ENCODE data around the gene ADGRL1.

Gene ADGRL1

DNA sequence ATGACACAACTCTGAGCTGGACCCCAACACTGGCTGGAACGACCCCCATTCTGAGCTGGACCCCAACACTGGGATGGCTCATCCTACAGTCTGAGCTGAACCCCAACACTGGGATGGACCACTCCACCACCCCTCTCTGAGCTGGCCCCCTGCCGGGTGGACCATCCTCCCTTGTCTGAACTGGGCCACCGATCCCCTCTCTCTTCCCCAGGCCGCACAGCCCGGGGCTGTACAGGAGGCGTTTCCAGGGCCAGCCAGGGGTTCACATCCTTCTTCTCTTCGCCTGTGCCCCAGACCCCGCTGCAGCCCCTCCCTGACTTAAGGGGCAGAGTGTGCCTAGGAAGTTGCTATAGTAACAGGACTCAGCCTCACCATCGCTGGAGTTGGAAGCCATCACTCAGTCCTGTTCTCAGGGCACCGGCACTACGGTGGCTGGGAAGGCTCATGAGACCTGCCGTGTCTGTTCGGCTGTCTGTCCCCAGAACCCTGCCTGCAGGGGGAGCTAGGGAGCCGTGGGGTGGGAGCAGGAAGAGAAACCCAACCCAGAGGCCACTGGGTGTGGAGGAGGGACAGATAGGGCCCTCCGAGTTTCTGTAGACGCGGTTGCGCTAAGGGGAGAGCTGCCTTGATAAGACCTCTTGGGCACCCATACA is 92.1 kb downstream of the ADGRL1 start:
- in situ Hi-C loops (cut with HindIII; ENCODE audit: low sequenced_read_pairs): no loop called here
- no peak overlapping the region for H3K4me3 ChIP-seq (ENCODE audit: low read depth, low read length)
- no peak for DNase-seq (ENCODE audit: low read depth, low spot score)
- TF ChIP-seq, protein P1, sequence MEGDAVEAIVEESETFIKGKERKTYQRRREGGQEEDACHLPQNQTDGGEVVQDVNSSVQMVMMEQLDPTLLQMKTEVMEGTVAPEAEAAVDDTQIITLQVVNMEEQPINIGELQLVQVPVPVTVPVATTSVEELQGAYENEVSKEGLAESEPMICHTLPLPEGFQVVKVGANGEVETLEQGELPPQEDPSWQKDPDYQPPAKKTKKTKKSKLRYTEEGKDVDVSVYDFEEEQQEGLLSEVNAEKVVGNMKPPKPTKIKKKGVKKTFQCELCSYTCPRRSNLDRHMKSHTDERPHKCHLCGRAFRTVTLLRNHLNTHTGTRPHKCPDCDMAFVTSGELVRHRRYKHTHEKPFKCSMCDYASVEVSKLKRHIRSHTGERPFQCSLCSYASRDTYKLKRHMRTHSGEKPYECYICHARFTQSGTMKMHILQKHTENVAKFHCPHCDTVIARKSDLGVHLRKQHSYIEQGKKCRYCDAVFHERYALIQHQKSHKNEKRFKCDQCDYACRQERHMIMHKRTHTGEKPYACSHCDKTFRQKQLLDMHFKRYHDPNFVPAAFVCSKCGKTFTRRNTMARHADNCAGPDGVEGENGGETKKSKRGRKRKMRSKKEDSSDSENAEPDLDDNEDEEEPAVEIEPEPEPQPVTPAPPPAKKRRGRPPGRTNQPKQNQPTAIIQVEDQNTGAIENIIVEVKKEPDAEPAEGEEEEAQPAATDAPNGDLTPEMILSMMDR (IDR thresholded peaks at IDR 0.05; ENCODE audit: low read depth, low read length): peak; percentile 27

DNA sequence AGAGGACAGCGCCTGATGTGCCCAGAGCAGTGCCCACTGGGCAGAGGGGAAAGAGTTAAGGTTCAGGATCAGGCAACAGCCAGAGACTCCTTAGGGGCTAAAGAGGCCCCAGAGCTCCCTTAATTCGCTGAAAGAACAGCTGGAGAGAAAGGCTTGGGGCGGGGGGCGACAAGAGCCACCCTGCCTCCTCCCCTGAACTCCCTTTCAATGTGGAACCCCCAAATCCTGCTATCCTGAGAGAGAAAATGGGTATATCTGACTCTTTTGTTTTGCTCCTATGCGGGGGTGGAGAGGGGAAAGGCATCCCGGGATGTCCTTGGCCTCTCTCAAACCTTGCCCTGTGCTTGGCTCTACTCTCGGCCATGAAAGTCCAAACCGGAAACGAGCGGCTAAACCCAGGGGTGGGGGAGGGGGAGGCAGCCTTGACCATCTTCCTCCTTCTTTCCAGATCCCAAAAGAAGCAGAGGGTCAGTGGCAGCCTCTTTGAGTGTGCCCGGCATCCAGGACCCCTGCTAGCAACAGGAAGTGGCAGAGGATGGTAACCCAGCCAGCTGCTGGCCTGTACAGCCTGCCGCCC is 93.1 kb downstream of the ADGRL1 start:
- no peak overlapping the region for H3K4me3 ChIP-seq (ENCODE audit: low read depth, low read length)

DNA sequence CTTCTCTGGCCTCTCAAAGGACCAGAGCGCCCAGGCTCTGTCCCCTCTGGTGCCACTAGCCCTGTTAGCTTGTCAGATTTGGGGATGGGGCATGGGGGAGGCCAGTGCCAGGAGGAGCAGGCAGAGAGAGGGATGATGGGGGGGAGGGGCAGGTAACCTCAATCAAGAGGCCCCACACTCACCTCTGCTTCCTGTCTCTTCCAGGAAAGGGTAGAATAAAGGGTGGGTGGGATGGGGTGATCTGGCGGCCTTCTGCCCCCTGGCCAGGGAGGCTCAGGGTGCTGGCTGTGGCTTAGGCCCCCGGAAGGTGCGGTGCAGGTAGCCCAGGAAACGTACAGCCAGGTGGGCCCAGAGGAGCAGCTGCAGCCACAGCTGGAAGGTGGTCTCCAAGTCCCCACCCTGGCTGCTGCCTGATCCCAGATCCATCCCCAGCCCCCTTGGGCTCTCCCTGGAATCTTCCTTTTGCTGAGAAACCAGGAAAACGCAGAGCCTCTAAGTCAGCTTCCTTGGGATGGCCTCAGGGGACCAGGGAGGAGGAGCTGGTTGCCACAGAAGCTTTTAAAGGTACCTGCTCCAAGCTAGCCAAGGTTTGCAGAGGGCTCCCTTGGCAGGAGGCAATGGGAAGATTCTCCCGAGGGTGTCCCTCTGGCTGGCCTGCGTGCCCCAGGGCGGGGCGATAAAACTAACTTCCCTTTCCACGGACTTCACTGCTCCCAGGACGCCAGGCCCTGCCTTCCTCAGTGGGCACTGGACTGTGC is 93.7 kb downstream of the ADGRL1 start:
- DNase-seq (ENCODE audit: low read depth, low spot score): no peak
- in situ Hi-C loops (cut with HindIII; ENCODE audit: low sequenced_read_pairs): no loop called here

More for the DNA sequence above, 93.1 kb downstream of the ADGRL1 start:
- TF ChIP-seq, protein P1 (IDR thresholded peaks at IDR 0.05; ENCODE audit: low read depth, low read length): no peak
- DNase-seq (ENCODE audit: low read depth, low spot score): no peak
- in situ Hi-C loops (cut with HindIII; ENCODE audit: low sequenced_read_pairs): no loop called here

DNA sequence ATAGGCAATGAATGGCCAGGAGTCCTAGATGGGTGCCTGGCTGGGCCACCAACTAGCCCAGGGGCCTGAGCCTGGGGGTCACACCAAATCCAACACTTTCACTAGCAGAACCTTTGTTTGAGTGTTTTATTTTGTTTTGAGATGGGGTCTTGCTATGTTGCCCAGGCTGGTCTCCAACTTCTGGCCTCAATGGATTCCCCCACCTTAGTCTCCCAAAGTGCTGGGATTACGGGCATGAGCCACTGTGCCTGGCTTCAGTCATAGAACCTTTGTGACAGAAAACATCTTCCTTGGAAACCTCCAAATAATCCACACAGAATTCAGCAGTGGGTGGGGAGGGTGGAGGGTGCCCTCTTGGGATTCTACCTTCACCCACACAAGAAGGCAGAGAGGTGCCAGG is 94.5 kb downstream of the ADGRL1 start:
- in situ Hi-C loops (cut with HindIII; ENCODE audit: low sequenced_read_pairs): no loop called here
- no peak overlapping the region for H3K4me3 ChIP-seq (ENCODE audit: low read depth, low read length)
- TF ChIP-seq, protein P1 (IDR thresholded peaks at IDR 0.05; ENCODE audit: low read depth, low read length): no peak
- DNase-seq (ENCODE audit: low read depth, low spot score): no peak

More for the DNA sequence above, 93.7 kb downstream of the ADGRL1 start:
- TF ChIP-seq, protein P1 (IDR thresholded peaks at IDR 0.05; ENCODE audit: low read depth, low read length): no peak
- no peak overlapping the region for H3K4me3 ChIP-seq (ENCODE audit: low read depth, low read length)

DNA sequence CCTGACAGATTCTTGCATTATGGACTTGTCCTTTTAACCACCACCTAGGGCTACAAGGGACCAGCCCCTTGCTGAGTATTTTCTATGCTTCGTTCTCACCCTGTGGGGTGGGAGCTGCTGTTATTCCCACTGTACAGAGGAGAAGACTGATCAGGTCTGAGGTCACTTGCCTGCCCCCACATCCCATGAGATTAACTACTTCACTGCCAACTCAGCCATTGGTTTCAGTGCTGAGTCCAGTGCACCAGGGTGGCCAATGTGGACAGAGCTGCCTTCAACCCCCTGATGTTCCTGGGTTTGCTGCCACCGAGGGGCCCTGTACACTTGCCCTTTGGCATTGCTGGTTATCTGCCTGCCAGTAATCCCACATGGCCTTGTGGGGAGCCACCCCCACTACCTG is 95.3 kb downstream of the ADGRL1 start:
- in situ Hi-C loops (cut with HindIII; ENCODE audit: low sequenced_read_pairs): no loop called here
- H3K4me3 ChIP-seq (ENCODE audit: low read depth, low read length): no peak overlapping the region
- no peak for DNase-seq (ENCODE audit: low read depth, low spot score)
- TF ChIP-seq, protein P1 (IDR thresholded peaks at IDR 0.05; ENCODE audit: low read depth, low read length): no peak

DNA sequence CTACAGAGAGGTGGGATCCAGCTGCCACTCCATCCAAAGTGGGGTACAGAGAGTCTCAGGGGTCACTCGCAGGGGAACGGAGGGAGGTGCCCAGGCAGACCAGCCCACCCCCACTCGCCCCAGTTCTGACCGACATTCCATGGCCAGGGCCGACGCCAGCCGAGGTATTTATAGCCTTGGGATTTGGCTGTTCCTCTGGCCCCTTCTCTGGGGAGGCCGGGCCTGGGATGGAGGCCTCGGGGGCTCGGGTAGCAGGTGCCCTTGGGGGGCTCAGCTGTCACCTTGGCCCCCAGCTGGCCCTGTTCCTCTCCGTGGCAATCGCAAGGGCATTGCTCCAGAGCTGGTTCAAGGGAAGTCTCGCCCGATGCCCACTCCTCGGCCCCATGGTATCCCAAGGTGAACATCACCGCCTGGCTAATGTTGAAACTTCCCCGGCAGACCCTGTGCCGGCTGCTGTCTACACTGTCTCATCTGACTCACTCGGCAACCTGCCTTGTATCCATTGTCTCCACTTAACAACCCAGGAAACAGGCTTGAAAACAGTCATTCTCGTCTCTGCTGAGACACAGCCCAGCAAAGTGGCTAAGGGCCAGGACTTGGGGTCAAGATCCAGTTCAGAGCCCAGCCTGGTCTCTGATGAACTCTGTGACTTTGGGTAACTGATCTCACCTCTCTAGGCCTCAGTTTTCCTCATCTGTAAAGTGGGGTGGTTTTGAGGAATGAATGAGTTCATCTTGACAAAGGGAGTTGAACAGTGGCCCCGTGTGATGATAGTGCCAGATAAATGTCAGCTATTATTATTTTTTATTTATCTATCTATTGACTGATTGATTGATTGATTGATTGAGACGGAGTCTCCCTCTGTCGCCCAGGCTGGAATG is 98.1 kb downstream of the ADGRL1 start:
- DNase-seq (ENCODE audit: low read depth, low spot score): peak; percentile 51
- in situ Hi-C loops (cut with HindIII; ENCODE audit: low sequenced_read_pairs): no loop called here
- TF ChIP-seq, protein P1 (IDR thresholded peaks at IDR 0.05; ENCODE audit: low read depth, low read length): no peak
- no peak overlapping the region for H3K4me3 ChIP-seq (ENCODE audit: low read depth, low read length)
